Islet of Langerhans (tissue), 1 donor: Measurements from ENCODE around the gene MX2.
"Not testable (repeated sequence)": the region's sequence is repeated elsewhere in the genome, so short reads cannot be mapped to it uniquely, and the experiment has no call there.

Experiments used
- FAIRE-seq: peaks from one replicate; lab custom pipeline; 2011; peaks lifted over from hg19 to GRCh38; lab: Jason Lieb, UNC

Gene MX2

DNA sequence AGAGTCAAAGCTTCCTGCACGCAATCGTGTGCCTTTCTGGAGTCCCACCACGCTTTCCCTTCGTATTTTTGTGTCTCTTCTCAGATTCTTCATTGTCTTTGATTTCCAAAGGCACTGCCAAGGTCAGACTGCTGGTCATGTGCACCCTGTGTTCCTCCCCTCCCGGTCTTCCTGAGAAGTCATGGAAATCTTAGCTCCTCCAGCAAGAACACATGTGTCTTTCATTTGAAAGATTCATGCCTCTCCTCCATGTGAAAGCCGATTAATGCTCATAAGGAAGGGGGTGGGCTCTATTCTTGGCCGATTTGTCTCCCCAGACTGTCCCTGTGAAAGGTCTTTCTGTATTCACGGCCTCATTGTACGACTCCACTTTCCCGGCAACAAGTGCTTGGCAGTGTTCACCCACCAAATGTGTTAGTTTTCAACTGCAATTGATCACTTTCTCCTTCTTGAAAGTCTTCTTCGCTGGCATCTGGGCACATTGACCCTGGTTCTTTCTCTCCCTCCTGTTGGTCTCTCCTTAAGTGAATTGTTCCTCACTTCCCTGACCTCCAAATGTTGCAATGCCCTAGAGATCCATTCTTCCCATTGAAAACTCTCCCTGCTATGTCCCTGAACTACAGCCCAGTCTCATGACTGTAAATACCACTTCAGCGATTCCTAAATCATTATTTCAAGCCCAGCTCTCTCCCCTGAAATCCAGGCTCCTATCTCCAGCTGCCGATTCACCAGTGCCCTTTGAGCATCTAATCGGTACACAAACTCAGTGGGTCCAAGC is 25.4 kb downstream of the MX2 start:
- no peak for FAIRE-seq

DNA sequence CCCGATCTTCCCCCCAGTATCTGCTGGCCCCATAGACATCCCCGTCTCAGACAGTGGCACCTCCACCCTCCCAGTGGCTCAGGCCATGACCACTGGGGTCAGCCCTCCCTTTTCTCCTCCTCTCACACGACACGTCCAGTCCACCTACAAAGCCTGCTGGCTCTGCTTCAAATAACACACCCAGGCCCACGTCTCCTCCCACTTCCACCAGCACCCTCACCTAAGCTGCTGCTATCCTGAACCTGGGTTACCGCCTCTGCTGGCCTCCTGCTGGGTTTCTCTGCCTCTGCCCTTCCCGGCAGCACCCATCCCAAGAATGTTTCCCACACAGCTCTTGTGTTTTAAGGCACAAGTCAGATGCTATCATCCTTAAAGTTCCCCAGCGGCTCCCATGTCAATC is 26.0 kb downstream of the MX2 start:
- no peak for FAIRE-seq

DNA sequence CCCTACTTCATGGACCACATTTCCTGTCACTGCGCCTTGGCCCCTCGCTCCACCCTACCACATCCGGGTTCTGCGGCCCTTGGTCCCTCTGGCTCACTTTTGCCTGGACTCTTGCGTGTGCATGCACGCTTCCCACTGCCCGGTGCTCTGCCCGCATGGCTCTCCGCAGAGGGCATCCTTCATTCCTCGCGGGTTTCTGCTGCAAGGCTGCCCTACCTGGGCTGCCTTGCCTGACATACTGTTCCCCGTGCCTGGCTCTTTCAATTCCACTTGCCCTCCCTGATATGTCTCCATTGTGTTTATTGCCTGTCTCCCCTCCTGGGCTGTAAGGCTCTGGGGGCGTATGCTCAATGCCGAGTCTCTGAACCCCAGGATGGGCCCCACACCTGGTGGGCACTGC is 26.4 kb downstream of the MX2 start:
- no peak for FAIRE-seq

DNA sequence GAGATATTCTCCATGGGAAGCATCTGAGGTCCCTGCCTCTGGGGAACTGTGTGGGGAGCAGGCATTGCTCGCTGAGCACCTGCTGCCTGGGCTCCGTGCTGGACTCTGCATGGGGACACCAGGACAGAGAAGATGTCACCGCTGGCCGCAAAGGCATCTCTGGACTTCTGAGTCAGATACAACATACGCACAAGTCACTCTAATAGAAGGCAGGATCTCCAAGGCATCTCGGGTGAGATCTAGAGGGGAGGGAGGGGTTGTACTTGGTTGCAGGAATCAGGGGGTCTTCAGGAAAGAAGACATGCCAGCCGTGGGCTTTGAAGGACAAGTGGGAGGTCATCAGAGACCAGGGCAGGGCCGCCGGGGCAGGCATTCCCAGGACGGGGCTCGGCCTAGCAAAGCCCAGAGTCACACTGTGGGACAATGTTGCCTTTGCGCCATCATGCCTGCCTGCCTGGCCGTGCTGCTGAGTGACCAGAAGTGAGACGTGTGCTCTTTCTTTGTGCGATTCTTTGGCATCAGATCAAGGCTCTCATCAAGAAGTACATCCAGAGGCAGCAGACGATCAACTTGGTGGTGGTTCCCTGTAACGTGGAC is 28.3 kb downstream of the MX2 start:
- FAIRE-seq = no peak

DNA sequence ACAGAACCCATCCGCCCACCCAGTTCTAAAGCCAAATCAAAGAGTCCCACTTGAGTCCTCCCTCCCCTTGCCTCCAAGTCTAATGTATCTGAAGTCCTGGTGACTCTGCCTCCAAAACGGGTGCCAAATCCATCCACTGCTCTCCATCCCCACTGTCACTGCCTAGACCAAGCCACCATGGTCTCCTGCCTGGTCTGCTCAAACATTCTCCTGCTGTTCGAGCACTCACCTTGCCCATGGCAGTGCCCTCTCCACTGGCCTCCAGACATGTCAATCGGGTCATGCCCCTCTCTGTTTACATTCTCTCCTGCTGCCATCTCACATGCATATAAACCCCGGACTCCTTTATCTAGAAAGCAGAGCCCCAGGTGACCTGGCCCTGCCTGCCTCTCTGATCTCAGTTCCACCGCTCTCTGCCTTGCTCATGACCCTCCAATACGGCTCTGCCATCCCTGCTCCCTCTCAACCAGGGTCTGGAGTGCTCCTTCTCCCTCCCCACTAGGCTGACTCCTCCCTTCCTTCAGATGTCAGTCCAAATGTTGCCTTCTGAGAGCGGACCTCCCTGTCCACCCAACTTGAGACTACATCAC is 32.1 kb downstream of the MX2 start:
- FAIRE-seq = no peak

DNA sequence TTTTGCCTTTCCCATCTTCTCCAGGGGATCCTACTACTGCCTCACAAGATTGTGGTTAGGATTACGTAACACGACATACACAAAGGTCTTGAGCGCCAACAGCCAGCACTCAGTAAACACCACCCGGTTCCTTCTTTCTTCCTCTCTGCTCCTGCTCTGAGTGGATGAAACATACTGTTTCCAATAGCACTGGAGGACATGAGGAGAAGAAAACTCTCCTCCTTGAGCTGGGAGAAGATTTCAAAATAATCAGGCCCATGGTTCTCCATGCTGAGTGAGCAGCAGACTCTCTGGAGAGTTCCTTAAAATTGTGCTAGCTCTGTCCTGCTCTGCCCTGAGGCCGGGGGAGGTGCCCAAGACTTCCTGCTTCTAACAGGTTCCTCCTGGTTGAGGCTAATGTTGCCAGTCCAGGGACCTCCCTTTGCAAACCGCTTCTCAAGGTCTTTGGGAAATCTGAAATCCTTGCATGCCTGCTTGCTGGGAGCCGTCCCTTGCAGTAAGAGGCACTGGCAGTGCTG is 34.8 kb downstream of the MX2 start:
- FAIRE-seq = no peak

DNA sequence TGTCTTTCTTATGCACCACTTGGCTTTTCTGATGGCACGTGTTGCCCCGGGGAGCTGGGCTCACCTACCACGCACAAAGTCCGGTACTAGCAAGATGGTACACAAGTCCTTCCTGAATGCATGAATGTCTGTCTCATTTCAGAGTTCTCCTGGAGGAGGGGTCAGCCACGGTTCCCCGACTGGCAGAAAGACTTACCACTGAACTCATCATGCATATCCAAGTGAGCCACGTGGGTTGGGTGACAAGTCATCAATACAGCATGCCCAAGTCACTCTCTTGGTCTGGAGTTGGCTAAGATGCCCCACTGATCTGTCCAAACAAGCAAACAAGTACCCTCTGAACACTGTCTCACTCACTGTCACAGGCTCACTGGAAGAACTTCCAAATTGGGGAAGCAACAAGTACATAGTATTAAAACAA is 35.7 kb downstream of the MX2 start:
- FAIRE-seq = no peak

DNA sequence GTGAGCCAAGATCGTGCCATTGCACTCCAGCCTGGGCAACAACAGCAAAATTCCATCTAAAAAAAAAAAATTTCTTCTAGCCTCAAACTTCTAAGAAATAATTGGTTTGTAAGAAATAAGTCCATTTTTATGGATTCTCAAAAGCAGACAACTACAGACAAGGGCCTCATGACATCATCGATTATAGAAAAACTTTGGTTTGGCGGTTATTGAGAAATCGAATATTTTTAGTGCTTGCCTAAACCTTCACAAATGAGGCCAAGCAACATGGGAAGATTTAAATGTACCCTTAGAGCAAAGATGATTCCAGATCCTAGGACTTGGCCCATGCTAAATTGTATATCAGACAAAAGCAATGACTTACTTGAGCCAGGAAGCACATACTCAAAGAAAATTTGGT is 36.4 kb downstream of the MX2 start:
- no peak for FAIRE-seq

DNA sequence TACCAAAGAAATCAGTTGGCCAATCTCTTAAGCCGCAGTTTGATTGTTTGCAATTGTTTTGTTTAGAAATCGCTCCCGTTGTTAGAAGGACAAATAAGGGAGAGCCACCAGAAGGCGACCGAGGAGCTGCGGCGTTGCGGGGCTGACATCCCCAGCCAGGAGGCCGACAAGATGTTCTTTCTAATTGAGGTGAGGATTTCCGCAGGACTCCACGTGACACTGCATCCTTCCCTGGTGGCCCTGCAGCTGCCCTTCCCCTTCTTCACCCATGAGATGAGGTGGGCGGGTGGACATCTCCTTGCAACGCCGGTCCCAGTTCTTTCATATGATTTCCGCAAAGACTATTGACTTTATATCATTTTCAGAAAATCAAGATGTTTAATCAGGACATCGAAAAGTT is 37.0 kb downstream of the MX2 start:
- FAIRE-seq = no peak

DNA sequence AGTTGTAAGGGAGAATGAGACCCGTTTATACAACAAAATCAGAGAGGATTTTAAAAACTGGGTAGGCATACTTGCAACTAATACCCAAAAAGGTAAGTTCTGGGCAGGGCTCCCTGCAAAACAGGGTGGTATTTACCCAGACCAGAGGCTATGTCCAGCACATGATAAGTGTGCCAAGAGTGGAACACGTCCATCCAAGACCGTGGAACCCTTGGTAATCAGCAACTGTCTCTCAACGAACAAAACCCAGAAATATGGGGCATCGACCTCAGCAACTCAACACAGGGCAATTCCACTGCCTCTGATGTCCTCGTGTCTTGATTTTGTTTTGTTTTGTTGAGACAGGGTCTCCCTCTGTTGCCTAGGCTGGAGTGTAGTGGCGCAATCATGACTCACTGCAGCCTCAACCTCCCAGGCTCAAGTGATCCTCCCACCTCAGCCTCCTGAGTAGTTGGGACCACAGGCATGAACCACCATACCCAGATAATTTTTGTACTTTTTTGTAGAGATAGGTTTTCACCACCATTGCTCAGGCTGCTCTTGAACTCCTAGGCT is 37.5 kb downstream of the MX2 start:
- FAIRE-seq = no peak

DNA sequence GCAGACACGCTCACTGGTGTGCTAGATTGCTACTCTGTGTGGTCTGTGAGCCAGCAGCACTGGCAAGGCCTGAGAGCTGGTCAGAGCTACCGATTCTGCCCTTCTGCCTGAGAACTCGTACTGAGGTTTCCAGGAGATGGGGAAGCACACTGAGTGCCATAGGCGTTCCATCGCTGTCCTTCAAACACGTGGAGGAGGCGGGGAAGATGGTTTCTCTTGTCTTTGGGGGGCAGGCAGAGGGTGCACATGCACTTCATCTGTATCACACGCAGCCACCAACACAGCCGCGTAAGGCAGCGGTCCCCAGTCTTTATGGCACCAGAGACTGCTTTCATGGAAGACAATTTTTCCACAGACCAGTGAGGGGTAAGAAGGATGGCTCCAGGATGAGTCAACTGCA is 40.4 kb downstream of the MX2 start:
- no peak for FAIRE-seq

DNA sequence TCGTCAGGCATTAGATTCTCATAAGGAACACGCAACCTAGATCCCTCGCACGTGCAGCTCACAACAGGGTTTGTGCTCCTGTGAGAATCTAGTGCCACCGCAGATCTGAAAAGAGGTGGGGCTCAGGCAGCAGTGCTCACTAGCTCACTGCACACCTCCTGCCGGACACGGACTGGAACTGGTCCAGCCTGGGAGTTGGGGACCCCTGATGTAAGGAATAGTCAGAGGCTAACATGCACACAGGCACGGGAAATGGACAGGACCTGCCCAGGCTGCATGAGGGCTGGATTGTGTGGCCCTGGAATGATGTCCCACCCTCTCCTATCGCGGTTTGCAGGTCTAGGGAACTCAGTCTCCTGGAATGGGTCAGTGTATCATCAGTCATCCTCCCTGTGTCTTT is 41.0 kb downstream of the MX2 start:
- no peak for FAIRE-seq

DNA sequence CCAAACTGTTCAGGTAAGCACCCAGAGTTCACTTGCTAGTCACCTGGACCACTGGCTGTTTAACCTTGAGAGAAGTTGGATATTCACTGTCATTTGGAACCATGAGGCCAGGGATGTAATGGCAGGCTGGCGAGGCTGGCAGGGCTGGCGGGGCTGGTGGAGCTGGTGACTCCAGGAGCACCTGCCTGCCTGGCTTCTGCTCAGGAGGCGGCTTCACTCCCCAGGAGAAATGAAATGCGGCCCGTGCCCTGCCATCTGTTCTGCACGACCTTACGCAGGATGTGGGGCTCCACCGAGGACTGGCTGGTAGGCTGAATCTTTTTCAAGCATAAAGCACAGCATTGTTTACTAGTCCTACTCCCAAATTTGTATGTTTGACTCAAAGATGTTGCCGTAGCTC is 41.5 kb downstream of the MX2 start:
- FAIRE-seq = no peak

DNA sequence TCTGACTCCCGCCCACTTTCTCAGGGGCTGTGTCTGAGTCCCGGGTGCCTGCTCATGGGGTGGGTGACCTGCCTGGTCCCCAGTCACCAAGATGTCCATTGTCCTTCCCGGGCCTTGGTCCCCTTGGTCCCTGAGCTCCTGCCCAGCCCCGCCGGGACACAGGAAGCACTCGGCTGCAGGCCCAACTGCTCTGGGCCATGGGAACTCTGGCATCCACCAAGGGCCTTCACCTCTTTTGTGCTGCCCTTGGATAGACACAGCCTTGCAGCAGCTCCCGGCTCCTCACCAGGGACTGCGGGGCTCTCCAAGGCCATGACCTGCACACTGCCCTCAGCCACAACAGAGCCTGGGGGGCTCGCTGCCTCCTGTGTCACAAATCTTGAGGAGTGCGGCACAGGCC is 42.1 kb downstream of the MX2 start:
- FAIRE-seq = no peak

DNA sequence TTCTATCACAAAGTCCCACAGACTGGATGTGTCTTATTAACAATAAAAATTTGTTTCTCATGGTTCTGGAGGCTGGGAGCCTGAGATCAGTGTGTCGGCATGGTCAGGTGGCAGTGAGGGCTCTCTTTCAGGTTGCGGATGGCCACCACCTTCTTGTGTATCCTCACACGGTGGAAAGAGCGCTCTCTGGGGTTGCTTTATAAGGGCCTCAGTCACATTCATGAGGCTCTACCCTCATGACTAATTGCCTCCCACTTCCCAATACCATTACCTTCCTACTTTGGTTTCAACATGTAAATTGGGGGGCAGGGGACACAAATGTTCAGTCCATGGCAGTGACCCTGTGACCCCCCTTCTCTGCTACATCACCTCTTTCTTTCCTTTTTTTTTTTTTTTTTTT is 43.5 kb downstream of the MX2 start:
- no peak for FAIRE-seq

DNA sequence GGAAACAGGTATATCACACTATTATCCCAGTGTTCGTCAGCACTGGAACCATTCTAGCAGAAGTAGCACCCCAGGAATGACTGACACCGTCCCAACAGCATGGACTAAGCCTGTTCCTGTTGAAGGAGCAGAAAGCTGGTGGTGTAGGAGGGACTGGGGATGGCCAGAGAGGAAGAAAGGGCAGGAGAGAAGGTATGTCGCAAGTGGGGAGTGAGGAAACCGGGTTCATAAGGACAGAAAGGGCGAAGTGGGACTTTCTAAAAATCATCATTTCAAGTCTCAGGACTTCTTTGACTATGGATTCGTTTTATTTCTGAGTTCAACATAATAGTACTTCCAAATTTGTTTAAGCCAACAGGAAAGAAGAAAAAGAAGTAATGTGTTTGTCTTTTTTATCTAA is 44.5 kb downstream of the MX2 start:
- FAIRE-seq = no peak

DNA sequence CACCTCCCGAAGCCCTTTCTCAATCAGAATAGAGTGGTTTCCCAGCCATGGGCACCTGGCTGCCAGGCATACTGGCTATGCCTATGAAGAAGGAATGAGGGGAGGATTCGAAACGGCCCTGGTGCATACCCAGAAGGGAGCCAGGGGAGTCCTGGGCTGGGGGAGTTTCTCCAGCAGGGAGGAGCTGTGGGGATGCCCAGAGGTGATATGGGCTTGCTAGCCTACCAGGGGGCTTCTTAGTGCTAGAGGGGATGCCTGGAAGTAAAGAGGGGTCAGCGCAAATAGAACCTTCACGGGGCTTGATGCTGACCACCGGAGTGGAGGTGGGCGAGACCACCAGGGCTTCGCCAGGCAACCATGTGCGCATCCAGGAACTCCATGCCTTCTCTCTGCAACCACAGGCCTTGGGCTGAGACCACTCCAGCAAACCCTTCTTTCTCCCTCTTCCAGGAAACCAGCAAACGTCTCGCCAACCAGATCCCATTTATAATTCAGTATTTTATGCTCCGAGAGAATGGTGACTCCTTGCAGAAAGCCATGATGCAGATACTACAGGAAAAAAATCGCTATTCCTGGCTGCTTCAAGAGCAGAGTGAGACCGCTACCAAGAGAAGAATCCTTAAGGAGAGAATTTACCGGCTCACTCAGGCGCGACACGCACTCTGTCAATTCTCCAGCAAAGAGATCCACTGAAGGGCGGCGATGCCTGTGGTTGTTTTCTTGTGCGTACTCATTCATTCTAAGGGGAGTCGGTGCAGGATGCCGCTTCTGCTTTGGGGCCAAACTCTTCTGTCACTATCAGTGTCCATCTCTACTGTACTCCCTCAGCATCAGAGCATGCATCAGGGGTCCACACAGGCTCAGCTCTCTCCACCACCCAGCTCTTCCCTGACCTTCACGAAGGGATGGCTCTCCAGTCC is 46.0 kb downstream of the MX2 start:
- FAIRE-seq = no peak

DNA sequence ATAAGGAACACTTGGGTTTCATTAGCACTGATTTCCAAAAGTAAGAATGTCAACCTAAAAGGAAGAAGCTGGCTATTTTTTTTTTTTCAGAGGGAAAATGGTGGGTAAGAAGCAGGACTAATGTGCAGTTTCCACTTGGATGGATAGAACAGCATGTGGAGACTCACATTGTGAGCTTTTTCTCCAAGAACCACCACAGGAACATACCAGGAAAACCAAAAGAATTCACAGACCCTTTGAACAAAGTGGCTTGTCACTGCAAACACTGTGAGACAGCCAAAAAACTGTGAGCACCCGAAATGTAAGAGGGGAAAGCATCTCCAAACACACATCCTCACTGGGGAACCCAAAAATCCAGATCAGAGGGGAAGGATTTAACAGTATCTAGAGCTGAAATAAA is 48.5 kb downstream of the MX2 start:
- no peak for FAIRE-seq

DNA sequence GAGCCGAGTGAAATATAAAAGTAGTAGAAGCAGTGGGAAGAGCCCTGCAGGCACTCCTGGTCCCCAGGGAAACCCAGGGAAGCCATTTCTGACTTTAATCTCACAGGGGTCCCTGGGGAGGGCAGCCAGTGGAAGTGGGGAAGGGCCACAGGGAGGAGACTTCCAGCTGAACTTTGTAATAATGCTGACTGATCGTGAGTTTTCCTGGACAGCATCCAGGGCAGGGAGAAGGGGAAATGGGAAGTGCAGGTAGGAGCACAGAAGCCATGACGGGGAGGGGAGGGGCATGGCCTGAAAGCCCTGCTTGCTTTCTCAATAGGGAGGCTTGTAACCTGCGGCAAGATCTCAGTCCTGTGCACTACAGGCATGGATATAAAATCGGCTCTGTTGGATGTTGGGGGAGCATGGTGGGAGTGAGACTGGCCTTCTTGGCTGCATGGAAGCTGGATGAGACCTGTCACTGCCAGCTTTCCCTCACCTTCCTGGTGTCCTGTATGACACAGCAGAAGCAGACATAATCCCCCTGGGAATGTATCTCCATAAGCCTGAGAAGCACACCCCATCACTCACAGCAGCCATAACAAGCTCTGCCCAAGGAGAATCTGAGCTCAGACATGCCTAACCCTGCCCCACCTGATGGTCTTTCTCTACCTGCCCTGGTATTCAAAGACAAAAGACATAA is 49.1 kb downstream of the MX2 start:
- FAIRE-seq = no peak

DNA sequence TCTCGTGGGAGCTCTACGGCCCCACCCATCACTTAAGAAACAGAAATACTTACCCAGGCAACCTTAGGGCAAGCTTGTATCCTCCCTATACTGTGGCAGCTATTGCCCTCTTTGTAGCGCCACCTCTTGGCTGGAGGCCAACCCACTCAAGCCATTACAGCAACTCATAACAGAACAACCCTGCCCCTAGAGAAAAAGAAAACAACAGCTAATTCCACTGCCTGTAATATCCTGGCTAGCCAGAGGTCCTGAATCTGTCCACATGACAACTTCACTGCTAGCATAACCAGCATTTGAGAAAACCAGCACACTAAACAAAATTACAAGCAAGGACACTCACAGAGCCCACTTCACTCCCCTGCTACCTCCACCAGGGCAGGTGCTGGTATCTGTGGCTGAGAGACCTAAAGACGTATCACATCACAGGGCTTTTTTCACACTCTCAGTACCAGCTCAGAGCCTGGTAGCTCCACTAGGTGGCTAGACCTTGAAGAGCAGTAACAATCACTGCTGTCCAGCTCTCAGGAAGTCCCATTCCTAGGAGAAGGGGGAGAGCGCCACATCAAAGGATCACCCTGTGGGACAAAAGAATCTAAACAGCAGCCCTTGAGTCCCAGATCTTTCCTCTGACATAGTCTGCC is 49.7 kb downstream of the MX2 start:
- no peak for FAIRE-seq

DNA sequence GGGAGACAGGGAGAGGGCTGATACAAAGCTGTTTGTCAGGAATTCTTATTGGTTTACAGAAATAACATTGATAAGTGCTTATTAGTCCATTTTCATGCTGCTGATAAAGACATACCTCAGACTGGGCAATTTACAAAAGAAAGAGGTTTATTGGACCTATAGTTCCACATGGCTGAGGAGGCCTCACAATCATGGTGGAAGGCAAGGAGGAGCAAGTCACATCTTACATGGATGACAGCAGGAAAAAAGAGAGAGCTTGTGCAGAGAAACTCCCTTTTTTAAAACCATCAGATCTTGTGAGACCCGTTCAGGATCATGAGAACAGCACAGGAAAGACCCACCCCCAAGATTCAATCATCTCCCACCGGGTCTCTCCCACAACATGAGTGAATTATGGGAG is 55.7 kb downstream of the MX2 start:
- FAIRE-seq = not testable (repeated sequence)
